ENCODE data around the gene ING4.
A peak's percentile ranks its signal among the peaks of the same experiment; 100 is the strongest.

Gene ING4

GRCh38 chr12:6631549-6631961, 31.4 kb downstream of the ING4 start:
- TF ChIP-seq CTCF (IDR thresholded peaks at IDR 0.05; ENCODE audit: borderline replicate concordance, control extremely low read depth, extremely low read depth, insufficient read depth, missing control alignments), result no peak
- no peak for DNase-seq (ENCODE audit: low spot score)
- in situ Hi-C loops (cut with MboI; ENCODE audit: low sequenced_read_pairs, unreplicated experiment), result no loop called here

- in situ Hi-C loops (cut with MboI; ENCODE audit: low sequenced_read_pairs, unreplicated experiment), result no loop called here
- no peak for DNase-seq (ENCODE audit: low spot score)
- TF ChIP-seq CTCF (IDR thresholded peaks at IDR 0.05; ENCODE audit: borderline replicate concordance, control extremely low read depth, extremely low read depth, insufficient read depth, missing control alignments), result no peak
These were observed 32.2 kb downstream of the ING4 start for GRCh38 chr12:6630736-6631135.

- TF ChIP-seq CTCF (IDR thresholded peaks at IDR 0.05; ENCODE audit: borderline replicate concordance, control extremely low read depth, extremely low read depth, insufficient read depth, missing control alignments), result no peak
- in situ Hi-C loops (cut with MboI; ENCODE audit: low sequenced_read_pairs, unreplicated experiment), result no loop called here
- DNase-seq (ENCODE audit: low spot score), result no peak
These were observed 35.3 kb downstream of the ING4 start for GRCh38 chr12:6627616-6628015.

GRCh38 chr12:6626654-6627283, 36.1 kb downstream of the ING4 start:
- in situ Hi-C loops (cut with MboI; ENCODE audit: low sequenced_read_pairs, unreplicated experiment), result no loop called here
- DNase-seq (ENCODE audit: low spot score), result peak; percentile 70
- TF ChIP-seq CTCF (IDR thresholded peaks at IDR 0.05; ENCODE audit: borderline replicate concordance, control extremely low read depth, extremely low read depth, insufficient read depth, missing control alignments), result no peak

- in situ Hi-C loops (cut with MboI; ENCODE audit: low sequenced_read_pairs, unreplicated experiment), result no loop called here
- DNase-seq (ENCODE audit: low spot score), result no peak
- TF ChIP-seq CTCF (IDR thresholded peaks at IDR 0.05; ENCODE audit: borderline replicate concordance, control extremely low read depth, extremely low read depth, insufficient read depth, missing control alignments), result no peak
These were observed 42.0 kb downstream of the ING4 start for GRCh38 chr12:6620885-6621274.

- in situ Hi-C loops (cut with MboI; ENCODE audit: low sequenced_read_pairs, unreplicated experiment), result no loop called here
- no peak for DNase-seq (ENCODE audit: low spot score)
These were observed 42.6 kb downstream of the ING4 start for GRCh38 chr12:6620137-6620884.

More at GRCh38 chr12:6620137-6620884, 42.6 kb downstream of the ING4 start:
- TF ChIP-seq CTCF (IDR thresholded peaks at IDR 0.05; ENCODE audit: borderline replicate concordance, control extremely low read depth, extremely low read depth, insufficient read depth, missing control alignments), result no peak

Measured in GM13976 (cell line).